Endometrial microvascular endothelial cells (primary cell): Measurements from ENCODE around the gene DTWD1. TPM values are rescaled to one million over a fixed set of nuclear protein-coding genes. Genes with fewer than 3 reads are reported as not detected.
"Not testable (repeated sequence)": the region's sequence is repeated elsewhere in the genome, so short reads cannot be mapped to it uniquely, and the experiment has no call there.

Source experiments
- in situ Hi-C: cut with HindIII; loops from 2 replicates; pipeline ENCODE4 v1.10.0; 2017; ENCODE audit warnings: low sequenced_read_pairs, low pct_unique_long_range_greater_than_20kb; ENCODE audit errors: inconsistent ontology term
- total RNA-seq: library from RNA; depleted of rRNA; stranded (reverse); fragments of >200 nt; gene quantifications from one replicate; pipeline ENCODE4 v1.2.3, GENCODE V29; 2015; ENCODE audit errors: inconsistent ontology term

DTWD1 gene
- total RNA-seq, 1 donor from 2014 or later = 9.7 TPM

DNA sequence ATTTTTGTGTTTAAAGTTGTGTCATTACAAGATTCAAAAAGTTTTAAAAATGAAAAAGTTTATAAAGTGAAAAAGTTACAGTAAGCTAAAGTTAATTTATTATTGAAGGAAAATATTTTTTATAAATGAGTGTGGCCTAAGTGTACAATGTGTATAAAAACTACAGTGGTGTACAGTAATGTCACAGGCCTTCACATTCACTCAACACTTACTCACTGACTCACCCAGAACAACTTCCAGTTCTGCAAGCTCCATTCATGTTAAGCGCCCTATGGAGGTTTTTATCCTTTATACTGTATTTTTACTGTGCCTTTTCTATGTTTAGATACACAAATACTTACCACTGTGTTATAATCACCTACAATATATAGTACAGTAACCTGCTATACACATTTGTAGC is 76.3 kb downstream of the DTWD1 start:
- in situ Hi-C loops = no loop called here

DNA sequence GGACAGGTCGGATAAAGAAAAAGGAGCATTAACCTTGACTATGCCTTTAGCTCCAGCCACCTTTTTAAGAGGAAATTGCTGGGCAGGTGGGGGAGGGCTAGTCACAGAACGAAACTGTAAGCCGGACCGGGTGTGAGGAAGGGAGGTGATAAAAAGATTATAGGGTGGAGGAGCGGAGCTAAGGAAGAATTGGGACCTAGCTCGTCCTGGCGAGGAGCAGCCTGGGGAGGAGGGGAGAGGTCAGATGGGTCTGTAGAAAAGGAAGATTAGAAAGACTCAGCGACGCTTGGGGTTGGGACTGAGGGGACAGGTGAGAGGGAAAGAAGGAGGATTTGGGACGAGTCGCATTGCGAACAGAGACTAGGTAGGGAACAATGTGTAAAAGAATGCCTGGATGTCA is 82.1 kb downstream of the DTWD1 start:
- in situ Hi-C loops = not testable (repeated sequence)

Other genes starting within 250 kb of the DTWD1 start
- not detected for gene FGF7, start 197.8 kb upstream of the DTWD1 start, total RNA-seq
- 2.5 TPM for gene FAM227B, start 230 bp upstream of the DTWD1 start, total RNA-seq